PC-3 (cell line): ENCODE data around the gene USP34.

ENCODE experiments used
- EZH2 ChIP-seq: fragments of 300-600 bp; sonication (generic); IDR thresholded peaks from one replicate; pipeline ENCODE4 v1.6.1; 2017; ENCODE audit warnings: antibody characterized with exemption, mild to moderate bottlenecking, low read length; ENCODE audit not compliant: unreplicated experiment
- EZH2phosphoT487 ChIP-seq: fragments of 300-600 bp; sonication (generic); IDR thresholded peaks from 2 replicates; pipeline ENCODE4 v1.6.1; 2018; ENCODE audit warnings: mild to moderate bottlenecking, antibody characterized with exemption, low read length, borderline replicate concordance
- TF ChIP-seq, protein P1 (sequence below): fragments of 300-600 bp; sonication (generic); conservative IDR thresholded peaks from 2 replicates; pipeline ENCODE4 v1.5.1; 2017; ENCODE audit warnings: antibody characterized with exemption, low read depth, mild to moderate bottlenecking, low read length

DNA sequence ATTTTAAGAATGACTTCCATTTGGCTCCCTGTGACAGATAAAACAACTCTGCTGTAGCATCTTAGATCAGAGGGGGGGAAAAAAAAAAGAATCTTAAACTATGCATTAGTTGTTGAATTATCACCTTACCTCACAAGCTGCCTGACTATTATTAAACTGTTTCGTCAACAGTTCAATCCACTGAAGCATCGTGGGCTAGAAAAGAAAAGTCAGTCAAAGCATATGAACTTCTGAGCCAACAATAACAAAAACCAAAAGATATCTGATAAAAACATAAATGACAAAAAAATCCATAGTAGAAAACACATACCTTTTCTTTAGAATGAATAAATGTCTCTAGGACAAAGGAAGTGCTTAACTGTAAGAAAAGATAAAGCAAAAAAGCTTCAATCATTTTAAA is 235.2 kb downstream of the USP34 start:
- TF ChIP-seq, protein P1, sequence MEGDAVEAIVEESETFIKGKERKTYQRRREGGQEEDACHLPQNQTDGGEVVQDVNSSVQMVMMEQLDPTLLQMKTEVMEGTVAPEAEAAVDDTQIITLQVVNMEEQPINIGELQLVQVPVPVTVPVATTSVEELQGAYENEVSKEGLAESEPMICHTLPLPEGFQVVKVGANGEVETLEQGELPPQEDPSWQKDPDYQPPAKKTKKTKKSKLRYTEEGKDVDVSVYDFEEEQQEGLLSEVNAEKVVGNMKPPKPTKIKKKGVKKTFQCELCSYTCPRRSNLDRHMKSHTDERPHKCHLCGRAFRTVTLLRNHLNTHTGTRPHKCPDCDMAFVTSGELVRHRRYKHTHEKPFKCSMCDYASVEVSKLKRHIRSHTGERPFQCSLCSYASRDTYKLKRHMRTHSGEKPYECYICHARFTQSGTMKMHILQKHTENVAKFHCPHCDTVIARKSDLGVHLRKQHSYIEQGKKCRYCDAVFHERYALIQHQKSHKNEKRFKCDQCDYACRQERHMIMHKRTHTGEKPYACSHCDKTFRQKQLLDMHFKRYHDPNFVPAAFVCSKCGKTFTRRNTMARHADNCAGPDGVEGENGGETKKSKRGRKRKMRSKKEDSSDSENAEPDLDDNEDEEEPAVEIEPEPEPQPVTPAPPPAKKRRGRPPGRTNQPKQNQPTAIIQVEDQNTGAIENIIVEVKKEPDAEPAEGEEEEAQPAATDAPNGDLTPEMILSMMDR, result no peak
- TF ChIP-seq EZH2phosphoT487 (no peak), EZH2 (no peak)
